LHCN-M2 (cell line): ENCODE measurements around the gene CMTM4. TPM values are rescaled to one million over a fixed set of nuclear protein-coding genes. Genes with fewer than 3 reads are reported as not detected.
"Not testable (repeated sequence)": the region's sequence is repeated elsewhere in the genome, so short reads cannot be mapped to it uniquely, and the experiment has no call there.

Experiments used
- DNase-seq: peaks from one replicate; pipeline ENCODE4 v3.0.0-alpha.2; 2012; ENCODE audit warnings: low read depth
- total RNA-seq: library from RNA; depleted of rRNA; stranded (reverse); fragments of >200 nt; gene quantifications from 2 replicates; pipeline ENCODE4 v1.2.3, GENCODE V29; 2014; rRNA removed

CMTM4 gene
- total RNA-seq, 1 experiment from 2014 or later = 16.4 TPM

DNA sequence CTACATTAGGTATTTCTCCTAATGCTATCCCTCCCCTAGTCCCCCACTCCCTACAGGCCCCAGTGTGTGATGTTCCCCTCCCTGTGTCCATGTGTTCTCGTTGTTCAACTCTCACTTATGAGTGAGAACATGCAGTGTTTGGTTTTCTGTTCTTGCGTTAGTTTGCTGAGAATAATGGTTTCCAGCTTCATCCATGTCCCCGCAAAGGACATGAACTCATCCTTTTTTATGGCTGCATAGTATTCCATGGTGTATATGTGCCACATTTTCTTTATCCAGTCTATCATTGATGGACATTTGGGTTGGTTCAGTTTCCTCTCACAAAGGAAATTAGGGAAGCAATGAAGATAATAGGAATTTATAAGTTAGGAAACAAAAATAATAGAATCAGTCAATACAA lies 129.3 kb downstream of the CMTM4 start:
- DNase-seq = not testable (repeated sequence)

- no peak for DNase-seq
Measured at GRCh38 chr16:66566051-66566901, 130.3 kb downstream of the CMTM4 start, which contains the start of gene CMTM1. Gene CMTM1, plus strand, starts transcription at chr16:66566439. Its CDS starts 75 bp downstream, at chr16:66566514.

Other genes starting within 250 kb of the CMTM4 start
- gene TK2, start 146.6 kb downstream of the CMTM4 start, total RNA-seq = 38.2 and 40.6 TPM in 2 replicates
- 84.8 and 111 TPM in 2 replicates for gene CKLF, start 144.2 kb downstream of the CMTM4 start, total RNA-seq
- 3.7 and 4.3 TPM in 2 replicates for gene CMTM1, start 130.3 kb downstream of the CMTM4 start, total RNA-seq
- not detected in 2 replicates for gene CMTM2, start 117.3 kb downstream of the CMTM4 start, total RNA-seq
- gene CMTM3, start 92.0 kb downstream of the CMTM4 start, total RNA-seq = 25.5 and 30.2 TPM in 2 replicates
- gene DYNC1LI2, start 54.9 kb upstream of the CMTM4 start, total RNA-seq = 110 and 117 TPM in 2 replicates
- gene TERB1, start 104.8 kb upstream of the CMTM4 start, total RNA-seq = not detected in 2 replicates
- gene NAE1, start 134.2 kb upstream of the CMTM4 start, total RNA-seq = 77.2 and 85.9 TPM in 2 replicates
- not detected in 2 replicates for gene CA7, start 147.7 kb upstream of the CMTM4 start, total RNA-seq
- 8.1 and 10.0 TPM in 2 replicates for gene PDP2, start 183.8 kb upstream of the CMTM4 start, total RNA-seq
- not detected in 2 replicates for gene CDH16, start 222.1 kb upstream of the CMTM4 start, total RNA-seq
- gene RRAD, start 228.8 kb upstream of the CMTM4 start, total RNA-seq = 1.1 and 1.7 TPM in 2 replicates
- gene CIAO2B, start 237.7 kb upstream of the CMTM4 start, total RNA-seq = 147 and 148 TPM in 2 replicates
- 45.8 and 53.4 TPM in 2 replicates for gene CES2, start 238.8 kb upstream of the CMTM4 start, total RNA-seq